DMS53 treated with DMSO at 0.1 percent for 48 hours (cell line): ENCODE measurements around the gene TMEM87B.

Experiments
- DNase-seq: peaks from one replicate; lab custom pipeline; 2025; ENCODE audit not compliant: unreplicated experiment; lab: John Stamatoyannopoulos, UW

Gene TMEM87B

DNA sequence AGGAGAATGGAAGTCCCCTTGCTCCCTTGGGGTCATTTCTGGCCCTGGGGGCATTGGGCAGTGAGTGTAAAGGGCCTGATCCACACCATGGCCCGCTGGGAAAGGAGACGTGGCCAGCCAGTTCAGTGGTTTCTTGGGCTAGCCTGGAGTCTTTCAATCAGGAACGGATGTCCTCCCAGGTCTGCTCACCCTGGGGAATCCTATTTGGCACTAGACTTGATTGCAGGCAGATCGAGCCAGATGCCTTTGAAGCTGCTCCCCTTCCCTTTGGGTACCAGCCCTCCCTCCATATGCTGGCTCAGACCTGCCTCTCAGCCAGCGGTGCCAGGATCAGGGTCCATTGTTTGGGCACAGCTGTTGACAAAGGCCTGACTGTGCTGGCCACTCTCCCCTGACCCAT lies 94.1 kb downstream of the TMEM87B start:
- no peak for DNase-seq

DNA sequence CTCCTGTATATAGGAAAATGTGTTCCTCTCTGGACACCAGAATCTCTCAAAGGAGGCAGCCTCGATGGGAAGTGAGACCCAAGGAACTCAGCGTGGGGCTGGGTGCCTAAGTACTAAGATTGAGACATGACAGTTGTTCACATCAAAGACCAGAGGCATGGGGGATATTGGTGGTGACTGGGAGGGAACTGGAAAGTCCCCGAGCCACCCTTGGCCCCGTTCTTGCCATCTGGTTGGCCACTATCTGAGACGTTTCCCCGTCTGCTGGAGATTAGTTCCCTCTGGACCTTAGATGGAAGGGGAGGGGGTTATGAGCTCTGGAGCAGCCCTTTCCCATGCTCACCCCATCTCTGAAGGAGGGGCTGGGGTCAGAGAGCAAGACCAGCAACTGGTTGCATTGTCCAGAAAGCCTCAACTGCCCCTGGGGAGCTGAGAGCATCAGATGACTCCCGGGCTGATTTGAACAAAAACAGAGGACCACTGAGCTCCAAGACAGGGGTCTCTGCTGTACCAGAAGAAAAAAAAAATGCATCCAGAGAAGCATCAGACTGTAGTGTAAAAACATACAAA lies 94.9 kb downstream of the TMEM87B start:
- DNase-seq, result no peak

GRCh38 chr2:112150447-112150846 lies 95.4 kb downstream of the TMEM87B start:
- DNase-seq, result no peak

DNA sequence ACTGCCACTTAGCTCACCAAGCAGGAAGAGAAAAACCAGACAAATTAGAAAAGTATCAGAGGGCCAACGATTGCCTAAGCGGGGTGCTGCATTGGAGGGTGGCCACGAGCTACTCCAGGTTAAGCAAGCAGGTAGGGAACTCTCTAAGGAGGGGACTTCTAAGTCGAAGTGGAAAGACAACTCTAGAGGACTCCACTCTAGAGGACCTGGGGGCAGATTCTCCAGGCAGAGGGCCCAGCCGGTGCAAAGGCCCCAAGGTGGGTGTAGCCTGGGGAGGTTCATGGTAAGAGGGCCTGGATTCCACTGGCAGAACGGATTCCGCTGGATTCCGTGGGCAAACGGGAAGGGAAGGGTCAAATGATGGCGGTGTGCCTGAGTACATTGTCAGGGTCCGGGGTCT lies 95.8 kb downstream of the TMEM87B start:
- no peak for DNase-seq

DNA sequence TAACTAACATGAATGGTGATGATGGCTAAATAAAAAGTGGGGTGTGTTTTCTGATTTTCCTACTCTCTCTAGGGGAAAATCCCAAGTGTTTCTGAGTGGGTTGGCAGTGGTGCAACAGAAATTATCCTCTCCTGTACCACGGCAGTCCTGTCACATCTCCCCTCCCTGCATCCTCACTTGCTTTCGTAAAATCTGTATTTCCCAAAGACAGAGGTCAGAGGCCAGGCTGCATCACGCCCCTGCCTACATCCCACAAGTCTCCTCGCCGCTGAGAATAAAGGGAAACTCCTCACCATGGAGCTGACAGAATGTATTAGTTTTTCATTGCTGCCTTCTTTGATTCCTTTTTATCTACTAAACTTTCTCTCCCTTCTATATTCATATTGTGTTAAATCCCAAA lies 96.2 kb downstream of the TMEM87B start:
- DNase-seq, result no peak

- no peak for DNase-seq
These were observed 96.8 kb downstream of the TMEM87B start for GRCh38 chr2:112151701-112152440.

DNA sequence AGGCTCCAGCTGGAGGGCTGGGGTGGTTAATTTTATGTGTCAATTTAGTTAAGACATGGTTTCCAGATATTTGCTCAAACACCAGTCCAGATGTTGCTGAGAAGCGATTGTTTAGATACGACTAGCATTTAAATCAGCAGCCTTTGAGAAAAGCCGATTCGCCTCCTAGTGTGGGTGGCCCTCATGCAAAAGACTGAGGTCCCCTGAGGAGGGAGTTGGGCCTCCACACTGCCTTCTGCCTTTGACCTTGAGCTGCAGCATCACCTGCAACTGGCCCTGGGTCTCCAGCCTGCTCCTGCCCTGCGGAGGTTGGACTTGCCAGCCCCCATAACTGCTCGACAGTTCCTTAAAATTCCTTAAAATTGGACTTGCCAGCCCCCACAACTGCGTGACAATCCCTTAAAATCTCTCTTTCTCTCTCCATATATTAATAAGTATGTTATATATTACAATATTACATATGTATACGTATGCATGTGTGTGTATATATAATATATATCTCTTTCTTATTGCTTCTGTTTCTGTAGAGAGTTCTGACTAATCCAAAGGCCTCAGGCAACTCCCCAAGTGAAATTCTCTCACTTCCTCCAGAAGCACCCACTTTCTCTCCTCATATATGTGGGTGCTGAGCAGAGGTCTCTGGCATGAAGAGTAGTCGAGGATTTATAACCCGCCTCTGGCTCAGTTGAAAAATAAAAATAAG lies 97.6 kb downstream of the TMEM87B start:
- DNase-seq, result no peak

- DNase-seq, result no peak
These were observed 98.1 kb downstream of the TMEM87B start for GRCh38 chr2:112153179-112153490.

DNA sequence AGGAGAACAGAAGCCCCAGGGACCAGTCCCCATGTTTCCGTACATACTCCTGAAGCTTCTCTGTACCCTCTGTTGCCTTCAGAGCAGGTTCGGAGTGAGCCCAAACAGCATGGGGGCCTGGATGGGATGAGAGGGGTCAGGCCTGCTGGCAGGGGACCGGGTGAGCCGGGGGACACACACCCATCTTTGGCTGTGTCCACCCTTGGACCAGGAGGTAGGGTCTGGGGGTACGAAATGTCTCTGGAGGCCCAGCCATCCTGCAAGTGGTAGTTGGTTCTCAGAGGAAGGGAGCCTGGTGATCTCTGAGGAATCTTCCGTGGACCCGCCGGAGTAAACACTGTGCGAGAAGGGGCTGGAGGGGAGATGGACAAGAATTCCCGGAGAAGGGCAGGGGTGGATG lies 98.4 kb downstream of the TMEM87B start:
- no peak for DNase-seq

DNA sequence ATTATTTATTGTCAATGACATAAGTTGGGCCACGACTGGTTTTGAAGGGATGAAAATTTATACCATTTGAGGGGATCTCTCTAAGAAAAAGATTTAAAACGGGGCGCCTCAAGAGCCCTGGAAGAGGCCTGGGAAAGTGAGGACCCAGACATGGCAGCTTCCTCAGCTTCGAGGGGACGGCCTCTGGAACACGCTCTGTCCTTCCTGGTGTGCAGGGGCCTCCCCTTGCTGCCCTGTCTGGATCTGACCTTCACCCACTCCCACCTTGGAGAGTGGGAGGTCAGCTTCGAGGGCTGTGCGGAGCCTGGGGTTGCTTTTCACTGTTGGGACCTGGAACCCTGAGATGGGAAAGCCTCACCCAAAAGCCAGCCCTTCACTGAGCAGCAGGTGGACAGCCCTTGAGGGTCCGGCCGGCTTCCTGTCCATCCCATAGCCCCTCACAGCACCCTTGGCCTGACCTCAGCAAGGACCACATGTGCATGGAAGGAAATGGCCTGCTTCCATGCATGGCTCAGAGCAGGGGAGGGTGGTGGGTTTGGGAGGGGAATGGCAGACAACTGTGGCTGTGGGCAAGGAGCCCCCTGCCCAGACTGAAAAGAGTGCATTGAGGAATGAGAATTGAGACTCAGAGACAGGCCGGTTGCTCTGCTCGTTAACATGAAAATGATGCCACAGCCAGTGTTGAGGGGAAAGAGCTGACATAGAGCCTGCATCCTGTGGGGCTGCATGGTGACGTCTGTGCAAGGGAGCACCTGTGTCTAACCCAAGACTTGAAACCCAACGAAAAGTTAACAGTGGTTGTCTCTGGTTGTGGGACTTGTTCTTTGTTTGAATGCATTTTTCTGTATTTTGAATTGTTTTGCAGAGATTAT lies 99.4 kb downstream of the TMEM87B start:
- no peak for DNase-seq

DNA sequence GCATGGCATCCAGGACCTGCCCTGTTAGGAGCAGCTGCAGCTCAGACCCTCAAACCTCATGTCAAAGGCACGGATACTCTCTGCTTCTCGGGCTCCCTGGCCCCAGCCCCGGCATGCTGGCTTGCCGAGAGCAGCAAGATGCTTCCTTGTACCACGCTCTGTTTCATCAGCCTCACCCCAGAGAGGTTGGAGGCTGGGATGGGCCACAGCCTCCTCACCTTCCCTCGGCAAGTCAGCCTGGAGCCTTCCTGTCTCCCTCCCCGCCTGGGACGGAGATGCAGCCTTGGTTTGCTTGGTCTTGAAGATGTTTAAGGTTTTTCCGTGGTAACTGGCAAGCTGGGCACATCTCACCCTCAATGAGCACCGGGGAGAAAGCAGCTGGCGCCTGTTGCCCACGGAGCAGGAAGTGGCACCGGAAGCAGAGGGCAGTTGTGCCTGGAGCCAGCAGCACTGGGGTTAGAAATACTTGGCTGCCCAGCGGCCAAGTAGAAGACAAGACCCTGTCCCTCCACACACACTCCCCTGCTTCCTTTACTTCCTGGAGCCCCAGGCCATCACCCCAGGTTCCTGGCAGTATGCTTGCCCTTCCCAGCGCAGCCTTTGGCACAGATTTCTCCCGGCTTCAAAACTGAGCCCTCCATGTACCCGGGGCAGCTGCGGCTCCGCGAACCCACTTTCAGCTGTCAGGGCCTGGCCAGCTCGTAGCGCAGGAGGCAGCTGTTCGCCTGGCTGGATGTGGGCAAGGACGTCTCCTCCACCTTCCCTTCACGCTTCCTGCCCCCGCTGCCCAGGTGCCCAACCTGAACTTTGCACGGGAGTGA lies 100.5 kb downstream of the TMEM87B start:
- no peak for DNase-seq

DNA sequence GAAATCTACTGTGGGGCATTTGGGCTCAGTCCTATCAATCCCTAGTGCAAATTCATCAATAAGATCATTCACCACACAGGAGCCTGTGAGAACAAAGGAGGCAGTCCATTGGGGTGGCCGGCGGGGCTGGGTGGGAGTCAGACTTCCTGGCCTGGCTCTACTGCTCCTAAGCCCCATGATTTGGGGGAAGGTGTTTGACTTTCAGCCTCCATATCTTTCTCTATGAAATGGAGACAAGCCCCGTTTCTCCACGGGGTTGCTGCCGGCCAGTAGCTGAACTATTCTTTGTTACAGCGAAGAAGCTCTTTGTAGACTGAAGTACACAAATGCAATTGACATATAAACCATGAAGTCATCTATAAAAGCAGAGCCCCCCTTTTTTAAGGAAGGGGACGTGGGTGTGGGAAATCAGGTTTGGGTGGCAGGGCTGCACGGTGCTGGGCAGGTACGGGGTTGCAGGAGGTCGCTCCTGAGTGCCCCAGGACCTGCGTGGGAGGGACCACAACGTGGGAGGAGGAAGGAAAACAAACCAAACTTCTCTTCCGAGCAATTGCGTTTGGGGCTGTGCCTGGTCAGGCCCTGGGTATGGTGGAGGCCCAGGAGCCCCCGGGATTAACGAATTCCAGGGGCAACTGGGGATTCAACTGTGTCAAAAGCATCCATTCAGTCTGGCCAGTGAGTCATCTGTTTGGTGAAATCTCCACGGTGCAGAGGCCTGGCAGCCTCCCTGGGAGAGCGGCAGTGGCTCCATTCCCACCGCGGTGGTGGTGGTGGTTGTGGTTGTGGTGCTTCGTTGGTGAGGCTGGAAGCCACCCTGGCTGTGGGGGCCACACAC lies 101.3 kb downstream of the TMEM87B start:
- DNase-seq, result no peak

DNA sequence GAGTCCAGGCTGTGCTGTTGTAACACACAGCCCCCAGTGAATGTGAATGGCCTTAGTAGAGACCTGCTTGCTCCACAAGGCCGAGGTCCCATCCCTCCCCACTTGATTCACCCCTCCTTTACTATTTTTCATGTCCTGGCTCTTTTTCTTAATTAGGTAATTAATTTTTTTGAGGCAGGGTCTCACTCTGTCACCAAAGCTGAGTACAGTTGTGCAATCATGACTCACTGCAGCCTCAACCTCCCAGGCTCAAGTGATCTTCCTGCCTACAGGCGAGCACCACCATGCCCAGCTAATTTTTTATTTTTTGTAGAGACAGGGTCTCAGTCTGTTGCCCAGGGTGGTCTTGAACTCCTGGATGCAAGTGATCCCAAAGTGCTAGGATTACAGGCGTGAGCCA lies 102.4 kb downstream of the TMEM87B start:
- no peak for DNase-seq

DNA sequence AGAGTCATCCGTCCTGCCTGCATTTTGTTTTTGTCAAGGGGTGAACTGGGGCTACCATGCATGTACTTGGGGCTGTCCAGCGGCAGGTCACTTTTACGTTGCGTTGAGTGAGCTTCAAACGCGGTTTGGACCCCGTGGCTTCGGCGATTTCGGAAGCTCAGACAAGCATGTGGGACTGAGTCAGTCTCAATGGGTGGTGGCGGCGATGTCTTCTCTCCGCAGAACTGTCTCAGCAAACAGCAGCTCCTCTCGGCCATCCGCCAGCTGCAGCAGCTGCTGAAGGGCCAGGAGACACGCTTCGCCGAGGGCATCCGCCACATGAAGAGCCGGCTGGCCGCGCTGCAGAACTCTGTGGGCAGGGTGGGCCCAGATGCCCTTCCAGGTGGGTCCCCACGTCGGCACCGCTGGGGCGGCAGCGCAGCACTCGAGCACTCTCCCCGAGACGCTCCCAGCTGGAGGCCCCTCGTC lies 104.4 kb downstream of the TMEM87B start:
- DNase-seq, result peak; percentile 92

DNA sequence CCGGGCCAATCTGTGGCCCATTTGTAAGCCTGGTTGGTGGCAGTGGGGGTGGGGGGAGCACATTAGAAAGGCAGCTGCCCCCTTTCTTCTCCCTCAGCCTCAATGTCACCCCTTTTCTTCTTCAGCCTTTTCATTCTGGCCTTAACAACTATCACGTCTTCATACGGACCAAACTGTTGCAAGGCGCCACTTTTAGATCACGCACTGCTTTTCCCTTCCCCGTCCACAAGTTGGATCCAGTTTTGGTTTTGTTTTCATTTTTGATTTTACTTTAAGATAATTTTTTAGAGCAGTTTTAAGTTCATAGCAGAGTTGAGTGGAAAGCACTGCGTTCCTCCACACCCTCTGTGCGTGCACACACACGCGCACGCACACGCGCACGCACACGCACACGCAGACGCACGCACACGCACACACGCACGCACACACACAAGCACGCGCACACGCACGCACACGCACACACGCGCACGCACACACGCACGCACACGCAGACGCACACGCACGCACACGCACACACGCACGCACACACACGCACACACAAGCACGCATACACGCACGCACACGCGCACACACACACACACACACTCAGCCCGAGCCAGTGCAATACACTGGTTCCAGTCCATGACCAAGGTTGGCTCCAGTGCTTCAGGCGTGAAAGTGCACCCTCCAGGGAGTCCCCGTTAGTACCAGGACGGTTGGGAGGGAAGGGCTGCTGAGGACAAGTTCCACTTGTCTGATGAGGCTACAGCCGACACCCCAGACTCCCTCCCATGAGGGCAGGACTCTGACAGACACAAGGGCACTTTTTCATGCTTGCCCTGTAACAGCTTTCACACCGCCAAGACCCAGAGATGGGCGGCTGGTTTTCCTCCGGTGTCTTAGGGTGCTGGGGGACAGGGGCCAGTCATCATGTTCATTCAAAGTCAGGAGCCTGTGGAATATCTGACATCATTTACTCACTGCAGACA lies 105.5 kb downstream of the TMEM87B start:
- DNase-seq, result no peak

DNA sequence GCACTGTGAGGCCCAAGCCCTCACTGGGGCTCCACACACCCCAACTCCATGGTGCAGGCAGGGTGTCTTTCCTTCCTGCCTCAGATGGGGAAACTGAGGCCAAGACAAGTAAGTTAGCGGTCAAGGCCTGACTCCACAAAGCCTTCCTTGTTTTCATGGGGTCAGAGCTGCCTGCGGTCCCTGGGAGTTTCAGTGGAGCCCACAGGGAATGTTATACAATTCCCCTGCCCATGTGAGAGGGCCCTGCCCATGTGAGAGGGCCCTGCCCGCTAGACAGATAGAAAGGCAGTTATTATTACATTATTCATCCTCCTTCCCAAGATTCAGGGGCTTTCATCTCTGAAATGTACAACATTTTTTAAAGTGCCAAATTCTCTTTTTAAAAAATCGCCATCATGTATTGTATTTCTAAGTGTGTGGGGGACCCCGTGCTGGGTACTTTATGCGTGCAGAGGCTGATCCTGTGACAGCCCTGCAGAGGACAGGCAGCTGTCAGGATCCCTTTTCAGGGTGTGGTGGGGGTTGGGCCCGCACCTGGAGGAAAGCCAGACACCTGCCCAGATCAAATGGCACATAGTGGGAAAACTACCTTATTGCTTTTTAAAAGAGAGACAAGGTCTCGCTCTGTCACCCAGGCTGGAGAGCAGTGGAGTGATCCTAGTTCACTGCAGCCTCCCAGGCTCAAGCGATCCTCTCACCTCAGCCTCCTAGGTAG lies 106.5 kb downstream of the TMEM87B start:
- peak; percentile 87 for DNase-seq

GRCh38 chr2:112162341-112162740 lies 107.3 kb downstream of the TMEM87B start:
- DNase-seq, result no peak

DNA sequence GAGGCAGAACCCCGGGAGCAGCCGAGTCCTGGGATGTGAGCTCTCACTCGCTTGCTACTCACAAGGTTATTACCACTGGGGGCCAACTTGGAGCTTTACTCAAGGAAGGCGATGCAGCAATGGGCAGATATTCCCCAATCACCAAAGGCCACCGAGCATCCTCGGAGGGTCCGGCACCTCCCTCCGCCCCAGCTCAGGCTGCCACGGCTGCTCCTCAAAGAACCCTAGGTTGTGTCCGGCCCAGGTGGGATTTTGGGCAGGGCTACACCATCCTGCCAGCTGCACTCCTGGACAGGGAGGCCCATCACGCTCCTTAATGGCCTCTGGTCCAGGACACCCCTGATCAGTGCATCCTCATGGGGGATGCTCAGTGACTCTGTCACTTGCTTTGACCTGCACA lies 107.9 kb downstream of the TMEM87B start:
- no peak for DNase-seq
